GM12891 (cell line): Measurements from ENCODE around the gene NBEA.

Experiments used
- PAX5 ChIP-seq: IDR thresholded peaks from 2 replicates; pipeline ENCODE4 v1.6.1; 2011; ENCODE audit warnings: low read length, moderate library complexity, mild to moderate bottlenecking; ENCODE audit not compliant: insufficient read depth, severe bottlenecking
- POLR2A ChIP-seq: IDR thresholded peaks from 2 replicates; pipeline ENCODE4 v1.6.1; 2011; ENCODE audit warnings: low read depth, low read length, control low read depth
- POLR2AphosphoS5 ChIP-seq: IDR thresholded peaks from 2 replicates; pipeline ENCODE4 v1.6.1; 2011; ENCODE audit warnings: low read depth, low read length, control low read depth
- POU2F2 ChIP-seq: IDR thresholded peaks from 2 replicates; pipeline ENCODE4 v1.6.1; 2011; ENCODE audit warnings: low read depth, mild to moderate bottlenecking, control low read depth, low read length, moderate library complexity
- SPI1 ChIP-seq: IDR thresholded peaks from 2 replicates; pipeline ENCODE4 v1.6.1; 2011; ENCODE audit warnings: low read depth, low read length, control low read depth
- TAF1 ChIP-seq: IDR thresholded peaks from 2 replicates; pipeline ENCODE4 v1.6.1; 2011; ENCODE audit warnings: low read depth, low read length, control low read depth

DNA sequence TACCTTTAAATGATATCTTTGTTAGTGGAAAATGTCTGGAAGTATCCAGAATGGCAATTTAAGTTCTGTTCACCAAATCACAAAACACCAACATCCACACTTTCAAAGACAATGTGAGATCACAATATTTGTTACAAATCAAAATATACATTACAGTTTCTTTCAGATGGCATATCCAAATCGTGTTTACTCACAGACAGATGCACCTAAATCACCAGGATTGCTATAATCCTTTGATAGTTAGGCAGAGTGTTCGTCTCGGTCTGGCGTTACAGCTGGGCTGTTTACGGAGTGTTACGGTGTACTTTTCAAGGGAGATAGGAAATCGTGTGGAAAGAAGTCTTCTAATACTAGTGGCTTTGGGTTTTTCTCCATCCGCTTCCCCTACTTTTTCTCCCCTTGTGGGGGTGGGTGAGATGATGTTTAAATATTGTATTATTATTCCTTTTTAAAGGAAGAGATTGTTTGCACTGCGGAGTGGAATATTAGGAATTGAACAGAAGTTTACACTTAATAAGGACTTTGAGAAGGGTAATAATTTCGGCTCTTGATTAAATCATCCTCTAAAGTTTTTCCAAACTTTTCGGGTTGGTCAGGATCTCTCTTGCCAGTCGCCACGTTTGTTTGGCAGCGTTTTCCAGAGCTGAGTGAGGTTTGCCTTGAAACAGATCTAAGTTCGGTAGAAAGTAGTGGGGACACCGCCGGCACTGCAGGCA, 532.6 kb downstream of the NBEA start:
- TF ChIP-seq TAF1 (no peak), POLR2AphosphoS5 (no peak), POLR2A (no peak), SPI1 (no peak), POU2F2 (no peak), PAX5 (no peak)
